Kidney epithelial cell (primary cell): ENCODE measurements around the gene CRYGN. TPM values are rescaled to one million over a fixed set of nuclear protein-coding genes. Genes with fewer than 3 reads are reported as not detected.

ENCODE experiments used
- DNase-seq: peaks from one replicate; pipeline ENCODE4 v3.0.0-alpha.2; 2010; ENCODE audit warnings: low read depth
- H3K27me3 ChIP-seq: 2 replicates; pipeline ENCODE4 v1.6.0; 2011; ENCODE audit warnings: low read length; ENCODE audit not compliant: control insufficient read depth, insufficient read depth
- H3K36me3 ChIP-seq: 2 replicates; pipeline ENCODE4 v1.5.1; 2011; ENCODE audit warnings: low read length; ENCODE audit not compliant: control insufficient read depth, insufficient read depth
- H3K4me3 ChIP-seq: 2 replicates; pipeline ENCODE4 v1.5.1; 2011; ENCODE audit warnings: low read depth, mild to moderate bottlenecking, control low read depth, low read length
- total RNA-seq: library from RNA; depleted of rRNA; stranded (reverse); fragments of >200 nt; gene quantifications from 2 replicates; pipeline ENCODE4 v1.2.3, GENCODE V29; 2015
- TF ChIP-seq, protein P1 (sequence below): IDR thresholded peaks from 2 replicates; pipeline ENCODE4 v1.5.1; 2011; ENCODE audit warnings: mild to moderate bottlenecking, moderate library complexity, low read length, control low read depth, inconsistent platforms; ENCODE audit not compliant: insufficient read depth, poor library complexity, severe bottlenecking

CRYGN gene
- total RNA-seq, 1 donor from 2014 or later, result 0.84 TPM

- H3K27me3 ChIP-seq, result peaks cover 32% of the 10 kb centered on the region
- TF ChIP-seq, protein P1, sequence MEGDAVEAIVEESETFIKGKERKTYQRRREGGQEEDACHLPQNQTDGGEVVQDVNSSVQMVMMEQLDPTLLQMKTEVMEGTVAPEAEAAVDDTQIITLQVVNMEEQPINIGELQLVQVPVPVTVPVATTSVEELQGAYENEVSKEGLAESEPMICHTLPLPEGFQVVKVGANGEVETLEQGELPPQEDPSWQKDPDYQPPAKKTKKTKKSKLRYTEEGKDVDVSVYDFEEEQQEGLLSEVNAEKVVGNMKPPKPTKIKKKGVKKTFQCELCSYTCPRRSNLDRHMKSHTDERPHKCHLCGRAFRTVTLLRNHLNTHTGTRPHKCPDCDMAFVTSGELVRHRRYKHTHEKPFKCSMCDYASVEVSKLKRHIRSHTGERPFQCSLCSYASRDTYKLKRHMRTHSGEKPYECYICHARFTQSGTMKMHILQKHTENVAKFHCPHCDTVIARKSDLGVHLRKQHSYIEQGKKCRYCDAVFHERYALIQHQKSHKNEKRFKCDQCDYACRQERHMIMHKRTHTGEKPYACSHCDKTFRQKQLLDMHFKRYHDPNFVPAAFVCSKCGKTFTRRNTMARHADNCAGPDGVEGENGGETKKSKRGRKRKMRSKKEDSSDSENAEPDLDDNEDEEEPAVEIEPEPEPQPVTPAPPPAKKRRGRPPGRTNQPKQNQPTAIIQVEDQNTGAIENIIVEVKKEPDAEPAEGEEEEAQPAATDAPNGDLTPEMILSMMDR, result no peak
- DNase-seq, result no peak
- H3K36me3 ChIP-seq, result no peaks in the 10 kb centered on the region
- no peak overlapping the region for H3K4me3 ChIP-seq
Observed at GRCh38 chr7:151406051-151406875, 33.7 kb downstream of the CRYGN start.

- Histone ChIP-seq H3K27me3 (peaks cover 29% of the 10 kb centered on the region), H3K4me3 (no peak overlapping the region), H3K36me3 (no peaks in the 10 kb centered on the region)
- TF ChIP-seq, protein P1, result no peak
- no peak for DNase-seq
Observed at GRCh38 chr7:151405588-151405987, 34.4 kb downstream of the CRYGN start.

- Histone ChIP-seq H3K36me3 (no peaks in the 10 kb centered on the region), H3K4me3 (no peak overlapping the region), H3K27me3 (peaks cover 24% of the 10 kb centered on the region)
- TF ChIP-seq, protein P1, result no peak
- no peak for DNase-seq
Observed at GRCh38 chr7:151405056-151405455, 34.9 kb downstream of the CRYGN start.

DNA sequence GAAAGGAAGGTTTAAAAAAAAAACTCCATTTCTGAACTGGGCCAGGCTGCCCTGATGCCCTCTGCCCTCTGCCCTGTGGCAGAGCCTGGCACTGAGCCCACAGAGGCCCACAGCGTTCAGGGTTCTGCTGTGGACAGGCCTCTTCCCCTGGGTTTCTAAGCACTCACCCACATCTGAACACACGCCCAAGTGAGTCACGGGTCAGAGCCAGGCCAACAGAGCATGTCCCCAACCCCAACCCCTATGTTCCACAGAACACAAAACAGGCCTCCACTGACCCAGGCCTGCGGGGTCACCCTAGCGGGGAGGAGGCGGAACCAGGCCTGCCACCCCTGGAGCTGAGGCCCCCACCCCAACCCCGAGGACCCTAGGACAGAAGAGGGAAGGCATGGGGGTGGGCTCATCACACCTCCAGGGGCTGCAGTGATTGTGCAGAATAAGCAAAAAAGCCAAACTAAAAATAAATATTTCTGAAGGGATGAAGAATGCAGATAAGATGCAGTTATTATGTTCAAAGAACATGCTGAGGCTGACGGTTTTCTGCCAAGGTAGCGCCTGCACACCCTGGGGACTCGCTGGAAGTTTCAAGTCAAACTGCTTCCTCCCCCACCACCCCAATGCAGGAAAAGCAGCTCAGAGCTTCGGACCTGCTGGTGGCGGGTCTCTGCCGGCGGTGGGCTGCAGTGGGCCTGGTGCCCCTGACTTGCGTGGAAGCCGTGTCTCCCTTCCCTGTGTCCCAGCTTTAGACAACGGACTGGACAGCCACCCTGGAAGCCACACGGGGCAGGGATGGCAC is 35.5 kb downstream of the CRYGN start:
- peaks cover 22% of the 10 kb centered on the region for H3K27me3 ChIP-seq
- no peak for DNase-seq
- TF ChIP-seq, protein P1, result no peak
- no peaks in the 10 kb centered on the region for H3K36me3 ChIP-seq
- no peak overlapping the region for H3K4me3 ChIP-seq

- H3K27me3 ChIP-seq, result peaks cover 16% of the 10 kb centered on the region
- H3K4me3 ChIP-seq, result no peak overlapping the region
- TF ChIP-seq, protein P1, result no peak
- no peaks in the 10 kb centered on the region for H3K36me3 ChIP-seq
- no peak for DNase-seq
Observed at GRCh38 chr7:151403764-151404163, 36.2 kb downstream of the CRYGN start.
